Activated naive CD4-positive, alpha-beta T cell treated with Interleukin-2 at 50 U/mL for 16 hours (primary cell): ENCODE measurements around the gene FAM83F.

ENCODE experiments used
- DNase-seq: peaks from one replicate; pipeline ENCODE4 v3.0.0-alpha.2; 2020

FAM83F gene

GRCh38 chr22:39995393-39996252, 869 bp downstream of the FAM83F start:
- DNase-seq: no peak

GRCh38 chr22:39996732-39997131, 2.0 kb downstream of the FAM83F start:
- no peak for DNase-seq

- no peak for DNase-seq
Observed at GRCh38 chr22:39997421-39997820, 2.7 kb downstream of the FAM83F start.

GRCh38 chr22:39997939-39998726, 3.4 kb downstream of the FAM83F start:
- DNase-seq: no peak

- no peak for DNase-seq
Observed at GRCh38 chr22:39999144-39999757, 4.5 kb downstream of the FAM83F start.

- no peak for DNase-seq
Observed at GRCh38 chr22:40000171-40000570, 5.4 kb downstream of the FAM83F start.

- DNase-seq: no peak
Observed at GRCh38 chr22:40001106-40001505, 6.4 kb downstream of the FAM83F start.

GRCh38 chr22:40001800-40002577, 7.2 kb downstream of the FAM83F start:
- no peak for DNase-seq

- no peak for DNase-seq
Observed at GRCh38 chr22:40002935-40003715, 8.4 kb downstream of the FAM83F start.

- no peak for DNase-seq
Observed at GRCh38 chr22:40004836-40005235, 10.1 kb downstream of the FAM83F start.

- DNase-seq: no peak
Observed at GRCh38 chr22:40006641-40007040, 11.9 kb downstream of the FAM83F start.

GRCh38 chr22:40007853-40008710, 13.3 kb downstream of the FAM83F start:
- no peak for DNase-seq

- no peak for DNase-seq
Observed at GRCh38 chr22:40008726-40009291, 14.1 kb downstream of the FAM83F start.

- DNase-seq: no peak
Observed at GRCh38 chr22:40009292-40009774, 14.6 kb downstream of the FAM83F start.

GRCh38 chr22:40009951-40010671, 15.4 kb downstream of the FAM83F start:
- DNase-seq: no peak

- DNase-seq: no peak
Observed at GRCh38 chr22:40010746-40011145, 16.0 kb downstream of the FAM83F start.

- DNase-seq: no peak
Observed at GRCh38 chr22:40014667-40015248, 20.0 kb downstream of the FAM83F start.

- DNase-seq: no peak
Observed at GRCh38 chr22:40015358-40015976, 20.7 kb downstream of the FAM83F start.

- DNase-seq: no peak
Observed at GRCh38 chr22:40018051-40018450, 23.3 kb downstream of the FAM83F start.
